Hypothalamus (tissue), 51 donors: ENCODE data around the gene CHCHD6.

Experiments used
- DNase-seq, 51 donors: peaks; one replicate each; lab custom pipeline; 2025; lab: John Stamatoyannopoulos, UW

Gene CHCHD6

GRCh38 chr3:126737527-126737926 lies 33.5 kb downstream of the CHCHD6 start:
- no peak for DNase-seq

GRCh38 chr3:126742057-126742456 lies 38.0 kb downstream of the CHCHD6 start:
- DNase-seq, result no peak

- no peak for DNase-seq
Measured at GRCh38 chr3:126743350-126743749, 39.3 kb downstream of the CHCHD6 start.

GRCh38 chr3:126743781-126744180 lies 39.7 kb downstream of the CHCHD6 start:
- no peak for DNase-seq

- DNase-seq, result peak in 1 of 51 donors; percentile 2
Measured at GRCh38 chr3:126745760-126746394, 41.8 kb downstream of the CHCHD6 start.

GRCh38 chr3:126746395-126747177 lies 42.5 kb downstream of the CHCHD6 start:
- DNase-seq, result peak in 2 of 51 donors; percentile 6 to 11

GRCh38 chr3:126747768-126748167 lies 43.7 kb downstream of the CHCHD6 start:
- DNase-seq, result no peak

- no peak for DNase-seq
Measured at GRCh38 chr3:126748701-126749546, 44.9 kb downstream of the CHCHD6 start.

GRCh38 chr3:126749547-126749875 lies 45.5 kb downstream of the CHCHD6 start:
- no peak for DNase-seq

GRCh38 chr3:126749931-126750755 lies 46.1 kb downstream of the CHCHD6 start:
- no peak for DNase-seq

- no peak for DNase-seq
Measured at GRCh38 chr3:126750756-126751121, 46.7 kb downstream of the CHCHD6 start.

GRCh38 chr3:126751611-126752302 lies 47.7 kb downstream of the CHCHD6 start:
- no peak for DNase-seq

- DNase-seq, result peak in 47 of 51 donors; percentile 9 to 84 (median 59)
Measured at GRCh38 chr3:126752303-126753190, 48.5 kb downstream of the CHCHD6 start.

GRCh38 chr3:126753191-126754160 lies 49.4 kb downstream of the CHCHD6 start:
- DNase-seq, result no peak

- DNase-seq, result no peak
Measured at GRCh38 chr3:126755866-126756265, 51.8 kb downstream of the CHCHD6 start.

- DNase-seq, result no peak
Measured at GRCh38 chr3:126758026-126758425, 54.0 kb downstream of the CHCHD6 start.

GRCh38 chr3:126758882-126759281 lies 54.8 kb downstream of the CHCHD6 start:
- no peak for DNase-seq

- DNase-seq, result no peak
Measured at GRCh38 chr3:126760541-126760940, 56.5 kb downstream of the CHCHD6 start.
